GM23248 (cell line): Measurements from ENCODE around the gene CRB2. TPM values are rescaled to one million over a fixed set of nuclear protein-coding genes. Genes with fewer than 3 reads are reported as not detected.

Experiments used
- DNase-seq: peaks from one replicate; pipeline ENCODE4 v3.0.0-alpha.2; 2015
- H2AFZ ChIP-seq: fragments of 200-600 bp; sonication (generic); 2 replicates; pipeline ENCODE4 v1.6.1; 2016; ENCODE audit warnings: antibody characterized with exemption
- H3F3A ChIP-seq: fragments of 200-600 bp; sonication (generic); 2 replicates; pipeline ENCODE4 v1.6.1; 2016; ENCODE audit warnings: mild to moderate bottlenecking, antibody characterized with exemption, mixed run types; ENCODE audit not compliant: insufficient read depth
- H3K27ac ChIP-seq: fragments of 200-600 bp; sonication (generic); 2 replicates; pipeline ENCODE4 v1.5.1; 2016; ENCODE audit warnings: mild to moderate bottlenecking
- H3K27me3 ChIP-seq: fragments of 200-600 bp; sonication (generic); replicated peaks from 2 replicates; pipeline ENCODE4 v1.6.1; 2016; ENCODE audit warnings: mild to moderate bottlenecking; ENCODE audit not compliant: insufficient read depth
- H3K36me3 ChIP-seq: fragments of 200-600 bp; sonication (generic); 2 replicates; pipeline ENCODE4 v1.6.1; 2016; ENCODE audit warnings: low read depth, mild to moderate bottlenecking
- H3K4me1 ChIP-seq: fragments of 200-600 bp; sonication (generic); 2 replicates; pipeline ENCODE4 v1.6.1; 2016; ENCODE audit warnings: mild to moderate bottlenecking; ENCODE audit not compliant: insufficient read depth
- H3K4me2 ChIP-seq: fragments of 200-600 bp; sonication (generic); one replicate; pipeline ENCODE4 v1.6.1; 2016; ENCODE audit warnings: mild to moderate bottlenecking; ENCODE audit not compliant: unreplicated experiment
- H3K4me3 ChIP-seq: fragments of 200-600 bp; sonication (generic); 2 replicates; pipeline ENCODE4 v1.5.1; 2016; ENCODE audit warnings: mild to moderate bottlenecking
- H3K79me2 ChIP-seq: fragments of 200-600 bp; sonication (generic); 2 replicates; pipeline ENCODE4 v1.6.1; 2016; ENCODE audit warnings: mild to moderate bottlenecking; ENCODE audit not compliant: insufficient read depth
- H3K9ac ChIP-seq: fragments of 200-600 bp; sonication (generic); 2 replicates; pipeline ENCODE4 v1.6.1; 2016; ENCODE audit warnings: mild to moderate bottlenecking
- H3K9me2 ChIP-seq: fragments of 200-600 bp; sonication (generic); 2 replicates; pipeline ENCODE4 v1.6.1; 2016; ENCODE audit warnings: mixed run types, mild to moderate bottlenecking, moderate library complexity; ENCODE audit not compliant: insufficient read depth
- H3K9me3 ChIP-seq: fragments of 200-600 bp; sonication (generic); one replicate; pipeline ENCODE4 v1.6.1; 2017; ENCODE audit warnings: low read depth
- H4K20me1 ChIP-seq: fragments of 200-600 bp; sonication (generic); 2 replicates; pipeline ENCODE4 v1.6.0; 2016; ENCODE audit not compliant: insufficient read depth
- EZH2 ChIP-seq: fragments of 200-600 bp; sonication (generic); IDR thresholded peaks from 2 replicates; pipeline ENCODE4 v1.6.1; 2018; ENCODE audit warnings: antibody characterized with exemption, mild to moderate bottlenecking; ENCODE audit not compliant: insufficient read depth, poor library complexity, severe bottlenecking
- EZH2phosphoT487 ChIP-seq: fragments of 200-600 bp; sonication (generic); IDR thresholded peaks from 2 replicates; pipeline ENCODE4 v1.6.1; 2018; ENCODE audit warnings: antibody characterized with exemption, moderate library complexity, mild to moderate bottlenecking, low read depth; ENCODE audit not compliant: insufficient read depth
- WGBS, 2 experiments: methylation state at CpG; one replicate each; pipeline ENCODE4 v1.1.6; 2015 to 2017; ENCODE audit warnings: low lambda C conversion rate in 2 of 2, low coverage in 1 of 2; ENCODE audit errors: missing lambda C conversion rate in 2 of 2; 5-methylcytosine and 5-hydroxymethylcytosine counted together
- in situ Hi-C: fragments of 300-500 bp; cut with MboI; formaldehyde crosslinking; loops from 2 replicates; pipeline ENCODE4 v1.15.0; 2020
- polyA plus RNA-seq: library from polyadenylated mRNA; unstranded; fragments of >200 nt; fragmentation: Nextera tagmentation; extraction: Ambion mirVana; gene quantifications from 2 replicates; pipeline ENCODE4 v1.2.1, GENCODE V29; 2016
- total RNA-seq: library from RNA; depleted of rRNA; stranded (reverse); fragments of >200 nt; shearing (Covaris generic); gene quantifications from 2 replicates; pipeline ENCODE4 v1.2.3, GENCODE V29; 2014

The CRB2 gene
- total and polyA plus RNA-seq, 2 experiments from 2014 or later, result not detected

GRCh38 chr9:123406691-123407216, 50.8 kb downstream of the CRB2 start:
- Histone ChIP-seq H4K20me1 (no peaks in the 10 kb centered on the region), H3K9me3 (no peaks in the 10 kb centered on the region), H3K79me2 (no peaks in the 10 kb centered on the region), H3K4me1 (no peaks in the 10 kb centered on the region), H3K36me3 (no peaks in the 10 kb centered on the region), H3F3A (no peaks in the 10 kb centered on the region), H3K27ac (no peak overlapping the region), H3K4me3 (no peak overlapping the region), H3K9me2 (no peaks in the 10 kb centered on the region), H3K9ac (no peak overlapping the region), H3K27me3 (no peaks in the 10 kb centered on the region), H3K4me2 (no peak overlapping the region), H2AFZ (no peak overlapping the region)
- DNase-seq, result no peak
- TF ChIP-seq EZH2, result no peak
- no peak for TF ChIP-seq EZH2phosphoT487
- 75 to 77% methylated on average over 11 to 13 of the region's 13 CpGs for WGBS, 2 experiments
- in situ Hi-C loops, result no loop called here

- in situ Hi-C loops, result no loop called here
- Histone ChIP-seq H3K4me3 (no peak overlapping the region), H3K4me2 (no peak overlapping the region), H3K27ac (no peak overlapping the region), H3K9ac (no peak overlapping the region), H3K4me1 (no peaks in the 10 kb centered on the region), H3K27me3 (no peaks in the 10 kb centered on the region), H3F3A (no peaks in the 10 kb centered on the region), H3K9me2 (no peaks in the 10 kb centered on the region), H3K36me3 (no peaks in the 10 kb centered on the region), H2AFZ (no peak overlapping the region), H3K9me3 (no peaks in the 10 kb centered on the region), H4K20me1 (no peaks in the 10 kb centered on the region), H3K79me2 (no peaks in the 10 kb centered on the region)
- no peak for DNase-seq
- 94 to 97% methylated on average over 17 to 20 of the region's 20 CpGs for WGBS, 2 experiments
- no peak for TF ChIP-seq EZH2phosphoT487
- no peak for TF ChIP-seq EZH2
Measured at GRCh38 chr9:123407217-123407851, 51.3 kb downstream of the CRB2 start.

GRCh38 chr9:123408313-123409262, 52.6 kb downstream of the CRB2 start:
- Histone ChIP-seq H3K27me3 (no peaks in the 10 kb centered on the region), H3K27ac (no peak overlapping the region), H3K9ac (no peak overlapping the region), H3K9me3 (no peaks in the 10 kb centered on the region), H3K4me1 (no peaks in the 10 kb centered on the region), H4K20me1 (no peaks in the 10 kb centered on the region), H3K4me3 (no peak overlapping the region), H3K4me2 (no peak overlapping the region), H3K79me2 (no peaks in the 10 kb centered on the region), H2AFZ (no peak overlapping the region), H3F3A (no peaks in the 10 kb centered on the region), H3K36me3 (no peaks in the 10 kb centered on the region), H3K9me2 (no peaks in the 10 kb centered on the region)
- DNase-seq, result no peak
- WGBS, 2 experiments, result 88 to 89% methylated on average over 10 of the region's 10 CpGs
- no peak for TF ChIP-seq EZH2phosphoT487
- TF ChIP-seq EZH2, result no peak
- in situ Hi-C loops, result no loop called here

GRCh38 chr9:123410281-123410910, 54.4 kb downstream of the CRB2 start:
- WGBS, 2 experiments, result 82 to 86% methylated on average over 11 to 12 of the region's 12 CpGs
- no peak overlapping the region for H3K27ac ChIP-seq
- H3F3A ChIP-seq, result no peaks in the 10 kb centered on the region
- TF ChIP-seq EZH2, result no peak
- no peak for TF ChIP-seq EZH2phosphoT487
- no peaks in the 10 kb centered on the region for H3K9me3 ChIP-seq
- H3K4me3 ChIP-seq, result no peak overlapping the region
- no peaks in the 10 kb centered on the region for H3K36me3 ChIP-seq
- no peak overlapping the region for H3K9ac ChIP-seq
- no peak overlapping the region for H2AFZ ChIP-seq
- in situ Hi-C loops, result no loop called here
- no peak for DNase-seq
- no peak overlapping the region for H3K4me2 ChIP-seq
- no peaks in the 10 kb centered on the region for H3K9me2 ChIP-seq
- no peaks in the 10 kb centered on the region for H4K20me1 ChIP-seq
- no peaks in the 10 kb centered on the region for H3K79me2 ChIP-seq
- H3K4me1 ChIP-seq, result no peaks in the 10 kb centered on the region
- no peaks in the 10 kb centered on the region for H3K27me3 ChIP-seq
